H1 (cell line): ENCODE results near the gene SMARCD1. TPM values are rescaled to one million over a fixed set of nuclear protein-coding genes. Genes with fewer than 3 reads are reported as not detected.

Source experiments
- CTCF ChIA-PET: fragments of 300-600 bp; sonication (Branson Sonifier 250); formaldehyde crosslinking; loops from one replicate; lab custom pipeline; 2021; ENCODE audit not compliant: partially characterized antibody; lab: Charles Lee
- POLR2A ChIA-PET: fragments of 300-600 bp; sonication (Branson Sonifier 250); formaldehyde crosslinking; loops from one replicate; lab custom pipeline; 2021; ENCODE audit warnings: inconsistent platforms; ENCODE audit not compliant: partially characterized antibody; lab: Charles Lee
- DNase-seq, 2 experiments: peaks; one replicate each; pipeline versions ENCODE4 v3.0.0 to v3.0.0-alpha.2; 2010 to 2022; ENCODE audit warnings: low spot score in 2 of 2, low read depth in 1 of 2, mixed read lengths in 1 of 2
- FAIRE-seq: peaks from 2 replicates; lab custom pipeline; 2011; peaks lifted over from hg19 to GRCh38; lab: Jason Lieb, UNC
- H2AFZ ChIP-seq: 2 replicates; pipeline ENCODE4 v1.8.1; 2012; ENCODE audit warnings: low read length, inconsistent platforms
- H2AK5ac ChIP-seq: 2 replicates; pipeline ENCODE4 v1.6.1; 2013; ENCODE audit warnings: low read depth, low read length
- H2BK120ac ChIP-seq: replicated peaks from 2 replicates; pipeline ENCODE3; 2013; ENCODE audit warnings: low read depth, low read length, inconsistent platforms
- H2BK12ac ChIP-seq: 2 replicates; pipeline ENCODE4 v1.6.1; 2013; ENCODE audit warnings: low read depth, low read length
- H2BK15ac ChIP-seq: 2 replicates; pipeline ENCODE4 v1.6.1; 2013; ENCODE audit warnings: low read length
- H2BK20ac ChIP-seq: 2 replicates; pipeline ENCODE4 v1.6.1; 2013; ENCODE audit warnings: low read length
- H2BK5ac ChIP-seq: 2 replicates; pipeline ENCODE4 v1.6.1; 2013; ENCODE audit warnings: low read depth, low read length
- H3K14ac ChIP-seq: 2 replicates; pipeline ENCODE4 v1.6.1; 2013; ENCODE audit warnings: inconsistent platforms; ENCODE audit not compliant: insufficient read length
- H3K18ac ChIP-seq: 2 replicates; pipeline ENCODE4 v1.6.1; 2013; ENCODE audit warnings: low read length; ENCODE audit errors: extremely low read depth
- H3K23ac ChIP-seq: 2 replicates; pipeline ENCODE4 v1.6.1; 2013; ENCODE audit warnings: inconsistent platforms; ENCODE audit not compliant: insufficient read length
- H3K23me2 ChIP-seq: 2 replicates; pipeline ENCODE4 v1.6.1; 2013; ENCODE audit warnings: low read depth, low read length
- H3K27ac ChIP-seq: 2 replicates; pipeline ENCODE4 v1.6.1; 2011; ENCODE audit warnings: low read depth, low read length, inconsistent platforms
- H3K27me3 ChIP-seq, 4 experiments: replicated peaks in 1 of 4; 1 replicate in 1 of 4; 2 replicates in 3 of 4; pipeline versions ENCODE4 v1.6.1 to v1.8.1; 2011 to 2013; ENCODE audit warnings: low read length in 3 of 4, mild to moderate bottlenecking in 3 of 4, inconsistent platforms in 2 of 4, mixed read lengths in 2 of 4, moderate library complexity in 1 of 4; ENCODE audit not compliant: control insufficient read depth in 3 of 4, insufficient read depth in 3 of 4; ENCODE audit errors: extremely low read depth in 1 of 4
- H3K36me3 ChIP-seq, 4 experiments: 2 replicates each; pipeline versions ENCODE4 v1.6.1 to v1.8.1; 2011 to 2013; ENCODE audit warnings: mild to moderate bottlenecking in 4 of 4, low read length in 3 of 4, moderate library complexity in 2 of 4, control low read depth in 1 of 4, inconsistent platforms in 1 of 4; ENCODE audit not compliant: insufficient read depth in 4 of 4, control insufficient read depth in 2 of 4
- H3K4ac ChIP-seq: replicated peaks from 2 replicates; pipeline ENCODE3; 2013; ENCODE audit warnings: low read length, low read depth, mixed read lengths, inconsistent platforms; ENCODE audit not compliant: insufficient read length
- H3K4me1 ChIP-seq, 4 experiments: replicated peaks in 1 of 4; 1 replicate in 1 of 4; 2 replicates in 3 of 4; pipeline versions ENCODE4 v1.6.1 to v1.8.1; 2011 to 2013; ENCODE audit warnings: low read length in 3 of 4, inconsistent platforms in 2 of 4, mixed read lengths in 1 of 4; ENCODE audit not compliant: insufficient read depth in 4 of 4, control insufficient read depth in 3 of 4
- H3K4me2 ChIP-seq, 2 experiments: 2 replicates each; pipeline versions ENCODE4 v1.6.1 to v1.8.1; 2011 to 2013; ENCODE audit warnings: low read depth in 2 of 2, low read length in 2 of 2, control low read depth in 1 of 2, inconsistent platforms in 1 of 2, mild to moderate bottlenecking in 1 of 2; ENCODE audit not compliant: insufficient read depth in 1 of 2
- H3K4me3 ChIP-seq, 4 experiments: fragments of 200-600, 300-600 bp in 1 of 4; sonication (generic), shearing (Covaris generic), sonication (Bioruptor Twin) in 1 of 4; 2 replicates each; pipeline versions ENCODE4 v1.5.1 to v1.8.1; 2011 to 2016; ENCODE audit warnings: low read length in 4 of 4, low read depth in 3 of 4, control low read depth in 2 of 4, inconsistent platforms in 2 of 4, mild to moderate bottlenecking in 2 of 4, mixed read lengths in 1 of 4, moderate library complexity in 1 of 4; ENCODE audit not compliant: insufficient read depth in 2 of 4; ENCODE audit errors: extremely low read depth in 1 of 4
- H3K56ac ChIP-seq: replicated peaks from 2 replicates; pipeline ENCODE3; 2013; ENCODE audit warnings: low read depth, mild to moderate bottlenecking, mixed read lengths, low read length, inconsistent platforms; ENCODE audit not compliant: insufficient read length
- H3K79me1 ChIP-seq: 2 replicates; pipeline ENCODE4 v1.6.1; 2013; ENCODE audit warnings: low read depth, low read length, control low read depth
- H3K79me2 ChIP-seq, 2 experiments: 2 replicates each; pipeline versions ENCODE4 v1.6.1 to v1.8.1; 2012 to 2013; ENCODE audit warnings: low read length in 2 of 2, mild to moderate bottlenecking in 2 of 2, inconsistent platforms in 1 of 2; ENCODE audit not compliant: insufficient read depth in 2 of 2, control insufficient read depth in 1 of 2
- H3K9ac ChIP-seq, 4 experiments: replicated peaks in 1 of 4; 1 replicate in 1 of 4; 2 replicates in 3 of 4; pipeline versions ENCODE4 v1.6.1 to v1.8.1; 2011 to 2013; ENCODE audit warnings: low read depth in 3 of 4, low read length in 3 of 4, control low read depth in 2 of 4, mild to moderate bottlenecking in 2 of 4, moderate library complexity in 2 of 4, inconsistent platforms in 1 of 4; ENCODE audit errors: extremely low read depth in 1 of 4
- H3K9me3 ChIP-seq, 2 experiments: 2 replicates each; pipeline versions ENCODE4 v1.6.1 to v1.8.1; 2012 to 2013; ENCODE audit warnings: mild to moderate bottlenecking in 2 of 2, moderate library complexity in 2 of 2, control low read depth in 1 of 2, inconsistent platforms in 1 of 2, low read depth in 1 of 2, low read length in 1 of 2, mixed read lengths in 1 of 2; ENCODE audit not compliant: insufficient read depth in 2 of 2
- H4K20me1 ChIP-seq, 2 experiments: replicated peaks in 1 of 2; 2 replicates each; pipeline versions ENCODE3 to v1.8.1; 2011 to 2013; ENCODE audit warnings: inconsistent platforms in 2 of 2, low read length in 2 of 2, mild to moderate bottlenecking in 1 of 2; ENCODE audit not compliant: insufficient read depth in 2 of 2, control insufficient read depth in 1 of 2
- H4K5ac ChIP-seq: 2 replicates; pipeline ENCODE4 v1.6.1; 2013; ENCODE audit warnings: low read length, low read depth, mixed read lengths, inconsistent platforms; ENCODE audit not compliant: insufficient read length
- H4K8ac ChIP-seq: 2 replicates; pipeline ENCODE4 v1.8.0; 2013; ENCODE audit warnings: mild to moderate bottlenecking, moderate library complexity, low read length, inconsistent platforms; ENCODE audit not compliant: insufficient read depth; ENCODE audit errors: extremely low read depth
- H4K91ac ChIP-seq: replicated peaks from 2 replicates; pipeline ENCODE3; 2013; ENCODE audit warnings: low read length, mixed read lengths, inconsistent platforms; ENCODE audit not compliant: insufficient read length
- CBX5 ChIP-seq: fragments of 300-800, 300-1000 bp; sonication (generic); IDR thresholded peaks from 2 replicates; pipeline ENCODE4 v1.7.1; 2016; ENCODE audit warnings: antibody characterized with exemption, low read length, low read depth
- CHD1 ChIP-seq: IDR thresholded peaks from 2 replicates; pipeline ENCODE4 v1.6.1; 2012; ENCODE audit warnings: low read depth, low read length, improper control_type of control experiment
- CHD2 ChIP-seq: IDR thresholded peaks from 2 replicates; pipeline ENCODE4 v1.6.1; 2012; ENCODE audit warnings: low read length, improper control_type of control experiment
- GABPA ChIP-seq: IDR thresholded peaks from 2 replicates; pipeline ENCODE4 v1.6.1; 2011; ENCODE audit warnings: mild to moderate bottlenecking, low read length, moderate library complexity, borderline replicate concordance; ENCODE audit not compliant: insufficient read depth
- NANOG ChIP-seq: IDR thresholded peaks from 2 replicates; pipeline ENCODE4 v1.6.1; 2011; ENCODE audit warnings: low read length, low read depth, mild to moderate bottlenecking, inconsistent platforms; ENCODE audit not compliant: insufficient read depth, poor library complexity, severe bottlenecking
- TBP ChIP-seq: IDR thresholded peaks from 2 replicates; pipeline ENCODE4 v1.6.1; 2011; ENCODE audit warnings: low read depth, low read length, improper control_type of control experiment
- YY1 ChIP-seq: IDR thresholded peaks from 2 replicates; pipeline ENCODE4 v1.6.1; 2011; ENCODE audit warnings: low read depth, mild to moderate bottlenecking, low read length
- WGBS, 2 experiments: shearing (Covaris generic) in 1 of 2; methylation state at CpG; one replicate each; pipeline versions ENCODE4 v1.1.6 to v1.1.7; 2013 to 2015; ENCODE audit warnings: low lambda C conversion rate in 2 of 2, mixed read lengths in 2 of 2, inconsistent platforms in 1 of 2, low coverage in 1 of 2, missing lambda C conversion rate in 1 of 2; ENCODE audit not compliant: insufficient replicate concordance in 2 of 2, insufficient coverage in 1 of 2, insufficient read length in 1 of 2; ENCODE audit errors: extremely low coverage in 1 of 2, missing lambda C conversion rate in 1 of 2; 5-methylcytosine and 5-hydroxymethylcytosine counted together
- polyA plus RNA-seq, 7 experiments: library from polyadenylated mRNA; depleted of rRNA in 3 of 7; stranded (reverse) in 5 of 7; unstranded in 2 of 7; fragments of >200 nt in 5 of 7; fragments of 200-250 nt in 2 of 7; gene quantifications; 1 replicate in 5 of 7; 2 replicates in 1 of 7; 4 replicates in 1 of 7; pipeline versions ENCODE4 v1.2.1 to v1.2.3, GENCODE V29; 2011 to 2013; ENCODE audit warnings: missing spikeins in 2 of 7, mixed read lengths in 2 of 7
- total RNA-seq: library from RNA; stranded (reverse); fragmentation: NEBNext Ultra II Directional; extraction: Animal tissue kit (Norgen Biotek cat#: 25700); gene quantifications from 2 replicates; pipeline ENCODE4 v1.2.1, GENCODE V29; 2021
- TF ChIP-seq, protein P1 (sequence below): IDR thresholded peaks from 2 replicates; pipeline ENCODE4 v1.6.1; 2012; ENCODE audit warnings: inconsistent platforms
- TF ChIP-seq, protein P2 (sequence below): IDR thresholded peaks from 2 replicates; pipeline ENCODE4 v1.6.1; 2012; ENCODE audit warnings: inconsistent platforms

Gene SMARCD1
- total and polyA plus RNA-seq, 2 of the 8 experiments (the other 6 are each of a cell fraction or from before 2014, with no cell fraction given): 128 to 130 TPM

DNA sequence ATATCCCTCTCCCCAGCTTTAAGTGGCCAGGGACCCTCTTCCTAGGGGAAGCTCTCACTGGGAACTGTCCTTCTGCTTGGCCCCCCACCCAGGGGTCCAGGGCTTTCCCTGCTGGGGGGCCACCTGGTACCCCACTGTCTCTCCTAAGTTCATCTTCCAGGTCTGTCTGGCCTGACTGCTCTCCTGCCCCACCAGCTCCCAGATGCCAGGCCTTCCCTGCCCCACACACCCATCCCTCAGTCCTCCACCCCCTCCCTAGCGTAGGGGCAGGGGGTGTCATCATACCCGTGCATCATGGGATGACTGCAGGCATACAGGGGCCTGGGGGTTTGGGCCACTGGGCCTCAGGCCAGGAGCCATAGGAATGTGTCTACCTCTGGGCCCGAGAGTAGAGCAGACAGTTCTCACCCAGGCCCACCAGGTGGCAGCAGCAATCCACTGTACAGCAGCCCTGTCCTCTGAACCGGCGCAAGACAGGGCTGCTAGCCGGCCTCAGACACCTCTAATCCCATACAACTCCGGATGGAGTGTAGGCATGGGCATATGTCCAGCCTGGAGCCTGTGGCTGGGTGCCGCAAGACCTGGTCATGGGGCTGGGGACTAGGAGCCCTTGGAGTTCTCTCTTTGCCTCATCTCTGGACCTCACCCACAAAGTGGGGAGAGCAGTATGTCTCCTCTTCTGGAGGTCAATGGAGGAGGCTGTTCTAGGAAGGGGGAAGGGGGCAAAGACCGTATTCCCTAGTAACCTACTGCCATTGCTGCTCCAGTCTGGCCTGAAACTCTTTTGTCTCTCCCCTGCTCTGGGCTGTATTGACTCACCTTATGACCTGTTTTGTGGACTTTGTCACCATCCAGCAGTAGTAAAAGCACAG is 10.0 kb upstream of the SMARCD1 start:
- H3K56ac ChIP-seq: no peak overlapping the region
- H3K9ac ChIP-seq: no peak overlapping the region
- peaks cover 0 to 4% (median under 1%) of the 10 kb centered on the region in 4 experiments; a peak in 2 of 7 replicates for H3K27me3 ChIP-seq
- H4K5ac ChIP-seq: no peak overlapping the region
- FAIRE-seq (peak; percentile 60), DNase-seq (peak in 1 of 2 experiments; percentile 93)
- ChIA-PET CTCF (interaction anchor here (0.6 to 27.3 kb wide), 27 partner anchors 9 to 442 kb away, joined by 3 to 625 read pairs (median 5); partner anchors contain the start of genes AQP6, ASIC1, CERS5 and COX14), POLR2A (interaction anchor here (1.1 to 3.7 kb wide), 3 partner anchors 10 to 92 kb away, joined by 3 to 30 read pairs (median 6); partner anchors contain the start of genes CERS5 and SMARCD1)
- H2BK15ac ChIP-seq: no peak overlapping the region
- H2BK5ac ChIP-seq: peak overlapping the region; percentile 44; the same call in 1 of the 2 replicates
- H3K23me2 ChIP-seq: no peaks in the 10 kb centered on the region; the same call in 1 of the 2 replicates
- H3K9me3 ChIP-seq: no peaks in the 10 kb centered on the region
- H4K8ac ChIP-seq: no peak overlapping the region; the same call in 1 of the 2 replicates
- no peak overlapping the region for H3K4ac ChIP-seq
- H2AK5ac ChIP-seq: no peak overlapping the region
- peaks cover 0 to 6% (median 3%) of the 10 kb centered on the region in 4 experiments; a peak in 5 of 7 replicates for H3K4me1 ChIP-seq
- H3K79me2 ChIP-seq: no peaks in the 10 kb centered on the region
- 22% methylated on average over 9 of the region's 9 CpGs; no CpG with 5 or more reads in 1 of the 2 experiments for WGBS, 2 experiments
- H2BK20ac ChIP-seq: no peak overlapping the region
- H2BK120ac ChIP-seq: no peak overlapping the region
- no peak overlapping the region for H4K91ac ChIP-seq
- no peaks in the 10 kb centered on the region for H4K20me1 ChIP-seq
- no peak overlapping the region for H3K14ac ChIP-seq
- H3K18ac ChIP-seq: peak overlapping the region; percentile 32; the same call in 1 of the 2 replicates
- H3K27ac ChIP-seq: no peak overlapping the region
- H3K36me3 ChIP-seq: no peaks in the 10 kb centered on the region
- no peak overlapping the region for H3K23ac ChIP-seq
- peak overlapping the region; percentile 79; the same call in 1 of the 2 replicates for H2AFZ ChIP-seq
- no peaks in the 10 kb centered on the region for H3K79me1 ChIP-seq
- H2BK12ac ChIP-seq: peak overlapping the region; percentile 75; the same call in 1 of the 2 replicates
- H3K4me3 ChIP-seq: no peak overlapping the region
- H3K4me2 ChIP-seq: no peak overlapping the region
- TF ChIP-seq CBX5: no peak
- no peak for TF ChIP-seq CHD1
- TF ChIP-seq, protein P1, sequence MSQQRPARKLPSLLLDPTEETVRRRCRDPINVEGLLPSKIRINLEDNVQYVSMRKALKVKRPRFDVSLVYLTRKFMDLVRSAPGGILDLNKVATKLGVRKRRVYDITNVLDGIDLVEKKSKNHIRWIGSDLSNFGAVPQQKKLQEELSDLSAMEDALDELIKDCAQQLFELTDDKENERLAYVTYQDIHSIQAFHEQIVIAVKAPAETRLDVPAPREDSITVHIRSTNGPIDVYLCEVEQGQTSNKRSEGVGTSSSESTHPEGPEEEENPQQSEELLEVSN: no peak
- TF ChIP-seq NANOG: no peak
- TF ChIP-seq GABPA: peak; percentile 27; the same call in 1 of the 2 replicates
- TF ChIP-seq CHD2: 0 out of 2 replicates have a peak, but pooled peaks have one; percentile 59
- 0 out of 2 replicates have a peak, but pooled peaks have one; percentile 42 for TF ChIP-seq YY1
- TF ChIP-seq TBP: peak; percentile 34; the same call in 1 of the 2 replicates
- TF ChIP-seq, protein P2, sequence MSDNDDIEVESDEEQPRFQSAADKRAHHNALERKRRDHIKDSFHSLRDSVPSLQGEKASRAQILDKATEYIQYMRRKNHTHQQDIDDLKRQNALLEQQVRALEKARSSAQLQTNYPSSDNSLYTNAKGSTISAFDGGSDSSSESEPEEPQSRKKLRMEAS: no peak; the same call in 1 of the 2 replicates
